CD4-positive, alpha-beta T cell treated with Interleukin-15 for 1 hour (primary cell): ENCODE measurements around the gene IL27RA.
"Not testable (repeated sequence)": the region's sequence is repeated elsewhere in the genome, so short reads cannot be mapped to it uniquely, and the experiment has no call there.

ENCODE experiments used
- DNase-seq: peaks from one replicate; pipeline ENCODE4 v3.0.0-alpha.2; 2020

Gene IL27RA

GRCh38 chr19:14000691-14001375 is 30.7 kb upstream of the IL27RA start:
- DNase-seq, result no peak

- DNase-seq, result peak; percentile 56
Observed at GRCh38 chr19:14002571-14003250, 28.9 kb upstream of the IL27RA start.

GRCh38 chr19:14003251-14004055 is 28.1 kb upstream of the IL27RA start:
- DNase-seq, result no peak

- DNase-seq, result peak; percentile 58
Observed at GRCh38 chr19:14004619-14005348, 26.8 kb upstream of the IL27RA start.

GRCh38 chr19:14005349-14006084 is 26.0 kb upstream of the IL27RA start:
- peak; percentile 93 for DNase-seq

GRCh38 chr19:14006085-14006765 is 25.3 kb upstream of the IL27RA start, which contains the start of gene RFX1:
Gene RFX1 (minus strand): TSS chr19:14006320. CDS start chr19:13993843, 12,477 bp downstream.
- peak; percentile 100 for DNase-seq

- DNase-seq, result no peak
Observed at GRCh38 chr19:14006766-14007562, 24.6 kb upstream of the IL27RA start.

GRCh38 chr19:14012378-14012915 is 19.1 kb upstream of the IL27RA start:
- no peak for DNase-seq

- no peak for DNase-seq
Observed at GRCh38 chr19:14015524-14016035, 16.0 kb upstream of the IL27RA start.

- DNase-seq, result no peak
Observed at GRCh38 chr19:14019100-14019499, 12.5 kb upstream of the IL27RA start.

- not testable (repeated sequence) for DNase-seq
Observed at GRCh38 chr19:14019739-14020138, 11.8 kb upstream of the IL27RA start.

- no peak for DNase-seq
Observed at GRCh38 chr19:14021474-14021873, 10.1 kb upstream of the IL27RA start.

GRCh38 chr19:14022469-14022868 is 9.1 kb upstream of the IL27RA start:
- no peak for DNase-seq

GRCh38 chr19:14023404-14024235 is 7.9 kb upstream of the IL27RA start:
- DNase-seq, result peak; percentile 48

GRCh38 chr19:14026652-14027192 is 4.8 kb upstream of the IL27RA start:
- DNase-seq, result not testable (repeated sequence)

- no peak for DNase-seq
Observed at GRCh38 chr19:14027856-14028450, 3.6 kb upstream of the IL27RA start, which contains the start of gene RLN3. Gene RLN3 (plus strand): TSS chr19:14028148. CDS start chr19:14028205, 57 bp downstream.

- DNase-seq, result no peak
Observed at GRCh38 chr19:14028901-14029300, 2.7 kb upstream of the IL27RA start.

- DNase-seq, result peak; percentile 87
Observed at GRCh38 chr19:14030997-14031718, 404 bp upstream of the IL27RA start.
